AG09309 (cell line): ENCODE data around the gene SSBP2.

ENCODE experiments used
- DNase-seq: peaks from one replicate; pipeline ENCODE4 v3.0.0-alpha.2; 2010; ENCODE audit warnings: low read depth
- H3K4me3 ChIP-seq: 2 replicates; pipeline ENCODE4 v1.5.1; 2011; ENCODE audit warnings: mild to moderate bottlenecking, low read depth, low read length, moderate library complexity; ENCODE audit not compliant: control insufficient read depth
- CTCF ChIP-seq: IDR thresholded peaks from 2 replicates; pipeline ENCODE4 v1.5.1; 2011; ENCODE audit warnings: mild to moderate bottlenecking, low read depth, low read length, inconsistent platforms; ENCODE audit not compliant: insufficient read depth, control insufficient read depth; ENCODE audit errors: missing control alignments

Gene SSBP2

GRCh38 chr5:81787474-81788242 lies 36.8 kb upstream of the SSBP2 start:
- peak; percentile 32 for DNase-seq
- no peak for TF ChIP-seq CTCF

GRCh38 chr5:81786991-81787390 lies 36.1 kb upstream of the SSBP2 start:
- TF ChIP-seq CTCF: no peak
- H3K4me3 ChIP-seq: no peak overlapping the region
- no peak for DNase-seq

More at GRCh38 chr5:81787474-81788242, 36.8 kb upstream of the SSBP2 start:
- no peak overlapping the region for H3K4me3 ChIP-seq

- DNase-seq: no peak
- TF ChIP-seq CTCF: no peak
- H3K4me3 ChIP-seq: no peak overlapping the region
Measured at GRCh38 chr5:81786496-81786895, 35.6 kb upstream of the SSBP2 start.

GRCh38 chr5:81785322-81785721 lies 34.4 kb upstream of the SSBP2 start:
- DNase-seq: no peak
- TF ChIP-seq CTCF: no peak
- H3K4me3 ChIP-seq: no peak overlapping the region

- H3K4me3 ChIP-seq: no peak overlapping the region
- TF ChIP-seq CTCF: no peak
- no peak for DNase-seq
Measured at GRCh38 chr5:81783401-81783800, 32.5 kb upstream of the SSBP2 start.

- TF ChIP-seq CTCF: no peak
- no peak overlapping the region for H3K4me3 ChIP-seq
- DNase-seq: no peak
Measured at GRCh38 chr5:81782811-81783210, 31.9 kb upstream of the SSBP2 start.
